WTC11 (cell line): Measurements from ENCODE around the gene OAS2. TPM values are rescaled to one million over a fixed set of nuclear protein-coding genes. Genes with fewer than 3 reads are reported as not detected.
"Not testable (repeated sequence)": the region's sequence is repeated elsewhere in the genome, so short reads cannot be mapped to it uniquely, and the experiment has no call there.

Source experiments
- ATAC-seq: fragments of 200-7000 bp; cut with Tn5 transposase; 2 replicates; pipeline ENCODE4 v1.10.0; 2021; ENCODE audit warnings: mild to moderate bottlenecking, moderate library complexity
- CTCF ChIA-PET: fragments of 300-600 bp; sonication (Branson Sonifier 250); formaldehyde crosslinking; loops from one replicate; lab custom pipeline; 2021; ENCODE audit warnings: antibody characterized with exemption; lab: Charles Lee
- POLR2A ChIA-PET: fragments of 350-600 bp; sonication (Branson Sonifier 250); formaldehyde crosslinking; loops from one replicate; lab custom pipeline; 2021; ENCODE audit warnings: antibody characterized with exemption; lab: Charles Lee
- DNase-seq: peaks from one replicate; pipeline ENCODE4 v3.0.0; 2021; ENCODE audit warnings: low spot score
- H3K27ac Mint-ChIP-seq: 2 replicates; pipeline ENCODE4 v1.8.0; 2021; ENCODE audit warnings: mixed read lengths
- H3K27me3 Mint-ChIP-seq: 2 replicates; pipeline ENCODE4 v1.8.0; 2021; ENCODE audit warnings: low read depth, mild to moderate bottlenecking, moderate library complexity, mixed read lengths
- H3K36me3 Mint-ChIP-seq: 2 replicates; pipeline ENCODE4 v1.8.0; 2021; ENCODE audit warnings: mixed read lengths
- H3K4me1 Mint-ChIP-seq: 2 replicates; pipeline ENCODE4 v1.8.0; 2022; ENCODE audit warnings: mixed read lengths
- H3K4me3 Mint-ChIP-seq: 2 replicates; pipeline ENCODE4 v1.8.0; 2021; ENCODE audit warnings: mild to moderate bottlenecking, moderate library complexity, mixed read lengths
- H3K9me3 Mint-ChIP-seq: 2 replicates; pipeline ENCODE4 v1.8.0; 2021; ENCODE audit warnings: mixed read lengths
- ATF1 ChIP-seq: sonication (generic); formaldehyde crosslinking; IDR thresholded peaks from 2 replicates; pipeline ENCODE4 v1.8.1; 2023; ENCODE audit warnings: mild to moderate bottlenecking, moderate library complexity, missing genetic modification reagents
- ELF4 ChIP-seq: sonication (generic); formaldehyde crosslinking; IDR thresholded peaks from 2 replicates; pipeline ENCODE4 v1.8.1; 2022; ENCODE audit warnings: low read depth, mild to moderate bottlenecking, moderate library complexity, missing genetic modification reagents
- EMX1 ChIP-seq: fragments of 250-450 bp; sonication (Bioruptor Pico); IDR thresholded peaks from 2 replicates; pipeline ENCODE4 v1.8.0; 2021; ENCODE audit warnings: mild to moderate bottlenecking
- ERG ChIP-seq: fragments of 250-450 bp; sonication (Bioruptor Pico); IDR thresholded peaks from 2 replicates; pipeline ENCODE4 v1.8.0; 2021; ENCODE audit warnings: mild to moderate bottlenecking
- GABPB1 ChIP-seq: sonication (generic); formaldehyde crosslinking; IDR thresholded peaks from 2 replicates; pipeline ENCODE4 v1.8.1; 2023; ENCODE audit warnings: mild to moderate bottlenecking, missing genetic modification reagents
- MYBL2 ChIP-seq: sonication (generic); formaldehyde crosslinking; IDR thresholded peaks from 2 replicates; pipeline ENCODE4 v1.8.1; 2023; ENCODE audit warnings: mild to moderate bottlenecking, moderate library complexity, missing genetic modification reagents
- SOX15 ChIP-seq: fragments of 250-450 bp; sonication (Bioruptor Pico); IDR thresholded peaks from 2 replicates; pipeline ENCODE4 v1.9.0; 2021; ENCODE audit warnings: mild to moderate bottlenecking
- ZNF138 ChIP-seq: sonication (generic); formaldehyde crosslinking; conservative IDR thresholded peaks from 2 replicates; pipeline ENCODE4 v1.8.1; 2022; ENCODE audit warnings: mild to moderate bottlenecking, moderate library complexity, missing genetic modification reagents
- ZNF281 ChIP-seq: sonication (generic); formaldehyde crosslinking; IDR thresholded peaks from 2 replicates; pipeline ENCODE4 v1.8.0; 2023; ENCODE audit warnings: mild to moderate bottlenecking, missing genetic modification reagents
- ZNF416 ChIP-seq: fragments of 250-450 bp; sonication (Bioruptor Pico); IDR thresholded peaks from 2 replicates; pipeline ENCODE4 v1.9.0; 2021; ENCODE audit warnings: mild to moderate bottlenecking, inconsistent platforms
- total RNA-seq: library from RNA; stranded (reverse); gene quantifications from 3 replicates; pipeline ENCODE4 v1.2.3, GENCODE V29; 2021
- TF ChIP-seq, protein P1 (sequence below): fragments of 250-450 bp; sonication (Bioruptor Pico); IDR thresholded peaks from 2 replicates; pipeline ENCODE4 v1.9.0; 2021; ENCODE audit warnings: mild to moderate bottlenecking
- TF ChIP-seq, protein P2 (sequence below): sonication (generic); formaldehyde crosslinking; conservative IDR thresholded peaks from 2 replicates; pipeline ENCODE4 v1.8.1; 2022; ENCODE audit warnings: mild to moderate bottlenecking, missing genetic modification reagents
- TF ChIP-seq, protein P3 (sequence below): sonication (generic); formaldehyde crosslinking; IDR thresholded peaks from 2 replicates; pipeline ENCODE4 v1.8.0; 2023; ENCODE audit warnings: missing genetic modification reagents, mild to moderate bottlenecking, borderline replicate concordance
- TF ChIP-seq, protein P4 (sequence below): sonication (generic); formaldehyde crosslinking; IDR thresholded peaks from 2 replicates; pipeline ENCODE4 v1.8.1; 2023; ENCODE audit warnings: mild to moderate bottlenecking, missing genetic modification reagents
- TF ChIP-seq, protein P5 (sequence below): sonication (generic); formaldehyde crosslinking; IDR thresholded peaks from 2 replicates; pipeline ENCODE4 v1.8.0; 2022; ENCODE audit warnings: mild to moderate bottlenecking, missing genetic modification reagents

OAS2 gene
- total RNA-seq, 1 experiment from 2014 or later: 0.28 TPM

DNA sequence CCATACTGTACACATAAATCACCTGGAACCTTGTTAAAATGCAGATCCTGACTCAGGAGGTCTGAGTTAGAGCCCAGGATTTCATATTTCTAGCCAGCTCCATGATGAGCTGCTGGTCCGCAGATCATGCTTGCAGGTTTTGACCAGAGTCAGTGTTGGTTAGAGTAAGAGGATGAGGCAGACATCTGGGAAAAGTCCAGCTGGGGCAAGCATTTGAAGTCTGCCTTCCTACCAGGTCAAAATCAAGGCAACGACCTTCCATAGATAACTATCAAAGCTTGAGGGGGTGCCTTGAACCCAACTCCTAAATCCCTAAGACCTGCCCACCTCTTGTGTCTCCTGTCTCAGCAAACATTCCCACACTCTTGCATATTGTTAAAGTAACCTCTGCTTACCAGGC, 9.2 kb downstream of the OAS2 start (continued):
- TF ChIP-seq, protein P1, sequence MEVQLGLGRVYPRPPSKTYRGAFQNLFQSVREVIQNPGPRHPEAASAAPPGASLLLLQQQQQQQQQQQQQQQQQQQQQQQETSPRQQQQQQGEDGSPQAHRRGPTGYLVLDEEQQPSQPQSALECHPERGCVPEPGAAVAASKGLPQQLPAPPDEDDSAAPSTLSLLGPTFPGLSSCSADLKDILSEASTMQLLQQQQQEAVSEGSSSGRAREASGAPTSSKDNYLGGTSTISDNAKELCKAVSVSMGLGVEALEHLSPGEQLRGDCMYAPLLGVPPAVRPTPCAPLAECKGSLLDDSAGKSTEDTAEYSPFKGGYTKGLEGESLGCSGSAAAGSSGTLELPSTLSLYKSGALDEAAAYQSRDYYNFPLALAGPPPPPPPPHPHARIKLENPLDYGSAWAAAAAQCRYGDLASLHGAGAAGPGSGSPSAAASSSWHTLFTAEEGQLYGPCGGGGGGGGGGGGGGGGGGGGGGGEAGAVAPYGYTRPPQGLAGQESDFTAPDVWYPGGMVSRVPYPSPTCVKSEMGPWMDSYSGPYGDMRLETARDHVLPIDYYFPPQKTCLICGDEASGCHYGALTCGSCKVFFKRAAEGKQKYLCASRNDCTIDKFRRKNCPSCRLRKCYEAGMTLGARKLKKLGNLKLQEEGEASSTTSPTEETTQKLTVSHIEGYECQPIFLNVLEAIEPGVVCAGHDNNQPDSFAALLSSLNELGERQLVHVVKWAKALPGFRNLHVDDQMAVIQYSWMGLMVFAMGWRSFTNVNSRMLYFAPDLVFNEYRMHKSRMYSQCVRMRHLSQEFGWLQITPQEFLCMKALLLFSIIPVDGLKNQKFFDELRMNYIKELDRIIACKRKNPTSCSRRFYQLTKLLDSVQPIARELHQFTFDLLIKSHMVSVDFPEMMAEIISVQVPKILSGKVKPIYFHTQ (CRISPR knock-in tag): no peak
- TF ChIP-seq ZNF281 (CRISPR knock-in tag): no peak

DNA sequence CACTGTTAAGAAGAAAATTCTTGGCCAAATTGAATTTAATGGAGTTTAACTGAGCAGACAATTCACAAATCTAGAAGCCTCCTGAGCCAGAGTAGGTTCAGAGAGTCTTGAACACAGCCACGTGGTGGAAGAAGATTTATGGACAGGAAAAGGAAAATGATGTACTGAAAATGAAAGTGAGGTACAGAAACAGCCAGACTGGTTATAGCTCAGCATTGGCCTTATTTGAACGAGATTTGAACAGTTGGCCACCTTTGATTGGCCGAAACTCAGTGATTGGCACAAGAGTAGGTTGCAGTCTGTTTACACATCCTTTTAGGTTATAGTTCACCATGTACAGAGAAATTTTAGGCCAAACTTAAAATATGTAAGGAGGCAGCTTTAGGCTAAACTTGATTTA, 9.9 kb downstream of the OAS2 start:
- ATAC-seq (no peak), DNase-seq (no peak)
- H3K4me1 Mint-ChIP-seq: peaks cover 16% of the 10 kb centered on the region
- TF ChIP-seq ELF4 (CRISPR knock-in tag): no peak
- TF ChIP-seq, all 79 proteins: peak for 0
- ChIA-PET POLR2A (no interaction called here), CTCF (interaction anchor here (1.3 kb wide), 1 partner anchor 88 kb away, joined by 3 read pairs; no protein-coding TSS in a partner anchor)
- no peaks in the 10 kb centered on the region for H3K27me3 Mint-ChIP-seq
- H3K9me3 Mint-ChIP-seq: peaks cover 36% of the 10 kb centered on the region
- no peak overlapping the region for H3K27ac Mint-ChIP-seq
- H3K4me3 Mint-ChIP-seq: no peak overlapping the region
- peaks cover 4% of the 10 kb centered on the region; the same call in 1 of the 2 replicates for H3K36me3 Mint-ChIP-seq

- CTCF ChIA-PET: interaction anchor here (1.3 kb wide), 1 partner anchor 88 kb away, joined by 3 read pairs; no protein-coding TSS in a partner anchor
- not testable (repeated sequence) for DNase-seq
Measured at GRCh38 chr12:112988823-112989385, 10.6 kb downstream of the OAS2 start.

GRCh38 chr12:112989806-112990205, 11.5 kb downstream of the OAS2 start:
- H3K27me3 Mint-ChIP-seq: no peaks in the 10 kb centered on the region
- no peak overlapping the region for H3K4me3 Mint-ChIP-seq
- ChIA-PET POLR2A (no interaction called here), CTCF (interaction anchor here (0.6 to 1.2 kb wide), 3 partner anchors 46 to 1368 kb away, joined by 3 to 5 read pairs (median 3); no protein-coding TSS in a partner anchor)
- H3K4me1 Mint-ChIP-seq: peaks cover 16% of the 10 kb centered on the region
- ATAC-seq (no peak), DNase-seq (no peak)
- H3K36me3 Mint-ChIP-seq: peaks cover 4% of the 10 kb centered on the region; the same call in 1 of the 2 replicates
- peaks cover 29% of the 10 kb centered on the region for H3K9me3 Mint-ChIP-seq
- no peak overlapping the region for H3K27ac Mint-ChIP-seq
- TF ChIP-seq, protein P2, sequence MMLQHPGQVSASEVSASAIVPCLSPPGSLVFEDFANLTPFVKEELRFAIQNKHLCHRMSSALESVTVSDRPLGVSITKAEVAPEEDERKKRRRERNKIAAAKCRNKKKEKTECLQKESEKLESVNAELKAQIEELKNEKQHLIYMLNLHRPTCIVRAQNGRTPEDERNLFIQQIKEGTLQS (CRISPR knock-in tag): no peak
- TF ChIP-seq ZNF138 (CRISPR knock-in tag) (no peak), GABPB1 (no peak), ZNF416 (CRISPR knock-in tag) (no peak), ATF1 (CRISPR knock-in tag) (no peak), SOX15 (CRISPR knock-in tag) (no peak), EMX1 (CRISPR knock-in tag) (no peak), MYBL2 (CRISPR knock-in tag) (no peak), ERG (CRISPR knock-in tag) (no peak)
- TF ChIP-seq, protein P3, sequence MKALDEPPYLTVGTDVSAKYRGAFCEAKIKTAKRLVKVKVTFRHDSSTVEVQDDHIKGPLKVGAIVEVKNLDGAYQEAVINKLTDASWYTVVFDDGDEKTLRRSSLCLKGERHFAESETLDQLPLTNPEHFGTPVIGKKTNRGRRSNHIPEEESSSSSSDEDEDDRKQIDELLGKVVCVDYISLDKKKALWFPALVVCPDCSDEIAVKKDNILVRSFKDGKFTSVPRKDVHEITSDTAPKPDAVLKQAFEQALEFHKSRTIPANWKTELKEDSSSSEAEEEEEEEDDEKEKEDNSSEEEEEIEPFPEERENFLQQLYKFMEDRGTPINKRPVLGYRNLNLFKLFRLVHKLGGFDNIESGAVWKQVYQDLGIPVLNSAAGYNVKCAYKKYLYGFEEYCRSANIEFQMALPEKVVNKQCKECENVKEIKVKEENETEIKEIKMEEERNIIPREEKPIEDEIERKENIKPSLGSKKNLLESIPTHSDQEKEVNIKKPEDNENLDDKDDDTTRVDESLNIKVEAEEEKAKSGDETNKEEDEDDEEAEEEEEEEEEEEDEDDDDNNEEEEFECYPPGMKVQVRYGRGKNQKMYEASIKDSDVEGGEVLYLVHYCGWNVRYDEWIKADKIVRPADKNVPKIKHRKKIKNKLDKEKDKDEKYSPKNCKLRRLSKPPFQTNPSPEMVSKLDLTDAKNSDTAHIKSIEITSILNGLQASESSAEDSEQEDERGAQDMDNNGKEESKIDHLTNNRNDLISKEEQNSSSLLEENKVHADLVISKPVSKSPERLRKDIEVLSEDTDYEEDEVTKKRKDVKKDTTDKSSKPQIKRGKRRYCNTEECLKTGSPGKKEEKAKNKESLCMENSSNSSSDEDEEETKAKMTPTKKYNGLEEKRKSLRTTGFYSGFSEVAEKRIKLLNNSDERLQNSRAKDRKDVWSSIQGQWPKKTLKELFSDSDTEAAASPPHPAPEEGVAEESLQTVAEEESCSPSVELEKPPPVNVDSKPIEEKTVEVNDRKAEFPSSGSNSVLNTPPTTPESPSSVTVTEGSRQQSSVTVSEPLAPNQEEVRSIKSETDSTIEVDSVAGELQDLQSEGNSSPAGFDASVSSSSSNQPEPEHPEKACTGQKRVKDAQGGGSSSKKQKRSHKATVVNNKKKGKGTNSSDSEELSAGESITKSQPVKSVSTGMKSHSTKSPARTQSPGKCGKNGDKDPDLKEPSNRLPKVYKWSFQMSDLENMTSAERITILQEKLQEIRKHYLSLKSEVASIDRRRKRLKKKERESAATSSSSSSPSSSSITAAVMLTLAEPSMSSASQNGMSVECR (CRISPR knock-in tag): no peak
- TF ChIP-seq, protein P4, sequence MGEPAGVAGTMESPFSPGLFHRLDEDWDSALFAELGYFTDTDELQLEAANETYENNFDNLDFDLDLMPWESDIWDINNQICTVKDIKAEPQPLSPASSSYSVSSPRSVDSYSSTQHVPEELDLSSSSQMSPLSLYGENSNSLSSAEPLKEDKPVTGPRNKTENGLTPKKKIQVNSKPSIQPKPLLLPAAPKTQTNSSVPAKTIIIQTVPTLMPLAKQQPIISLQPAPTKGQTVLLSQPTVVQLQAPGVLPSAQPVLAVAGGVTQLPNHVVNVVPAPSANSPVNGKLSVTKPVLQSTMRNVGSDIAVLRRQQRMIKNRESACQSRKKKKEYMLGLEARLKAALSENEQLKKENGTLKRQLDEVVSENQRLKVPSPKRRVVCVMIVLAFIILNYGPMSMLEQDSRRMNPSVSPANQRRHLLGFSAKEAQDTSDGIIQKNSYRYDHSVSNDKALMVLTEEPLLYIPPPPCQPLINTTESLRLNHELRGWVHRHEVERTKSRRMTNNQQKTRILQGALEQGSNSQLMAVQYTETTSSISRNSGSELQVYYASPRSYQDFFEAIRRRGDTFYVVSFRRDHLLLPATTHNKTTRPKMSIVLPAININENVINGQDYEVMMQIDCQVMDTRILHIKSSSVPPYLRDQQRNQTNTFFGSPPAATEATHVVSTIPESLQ: no peak
- TF ChIP-seq, protein P5, sequence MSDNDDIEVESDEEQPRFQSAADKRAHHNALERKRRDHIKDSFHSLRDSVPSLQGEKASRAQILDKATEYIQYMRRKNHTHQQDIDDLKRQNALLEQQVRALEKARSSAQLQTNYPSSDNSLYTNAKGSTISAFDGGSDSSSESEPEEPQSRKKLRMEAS (CRISPR knock-in tag): no peak

More at GRCh38 chr12:112988823-112989385, 10.6 kb downstream of the OAS2 start:
- H3K27ac Mint-ChIP-seq, ATAC-seq, H3K4me3 Mint-ChIP-seq, H3K36me3 Mint-ChIP-seq, POLR2A ChIA-PET, H3K27me3 Mint-ChIP-seq: not testable (repeated sequence)
- peaks cover 16% of the 10 kb centered on the region for H3K4me1 Mint-ChIP-seq
- peaks cover 36% of the 10 kb centered on the region for H3K9me3 Mint-ChIP-seq
